GM12892 (cell line): ENCODE data around the gene GRK3.
"Not testable (repeated sequence)": the region's sequence is repeated elsewhere in the genome, so short reads cannot be mapped to it uniquely, and the experiment has no call there.

ENCODE experiments used
- POLR2AphosphoS5 ChIP-seq: IDR thresholded peaks from 2 replicates; pipeline ENCODE4 v1.6.1; 2011; ENCODE audit warnings: low read depth, low read length, control low read depth
- TAF1 ChIP-seq: IDR thresholded peaks from 2 replicates; pipeline ENCODE4 v1.6.1; 2011; ENCODE audit warnings: low read depth, mild to moderate bottlenecking, control low read depth, low read length, borderline replicate concordance

DNA sequence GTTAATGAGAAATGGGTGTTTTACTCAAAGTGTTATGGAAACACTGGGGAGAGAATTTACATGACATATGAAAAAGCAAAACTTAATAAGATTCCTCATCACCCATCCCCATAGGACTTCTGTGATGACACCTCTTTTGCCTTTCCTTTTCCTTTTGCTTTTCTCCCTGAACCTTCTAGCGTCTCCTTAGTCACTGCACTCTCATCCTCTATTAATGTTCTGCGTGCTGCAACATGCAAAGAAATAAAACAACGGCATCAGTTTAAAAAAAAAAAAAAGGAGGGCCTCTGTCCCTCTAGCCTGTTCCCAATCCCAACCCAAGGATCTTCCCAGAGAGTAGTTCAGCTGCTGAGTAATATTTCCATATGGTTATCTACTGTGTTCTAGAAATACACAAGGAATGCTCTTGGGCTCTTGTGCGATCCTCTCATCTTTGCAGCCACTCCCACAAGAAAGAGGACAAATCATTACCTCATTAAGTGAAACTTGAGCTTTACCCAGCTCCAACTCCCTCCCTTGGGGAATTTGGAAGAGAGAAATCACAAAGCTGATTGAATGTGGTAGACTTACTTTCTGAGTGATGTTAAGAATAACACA is 34.8 kb upstream of the GRK3 start:
- TF ChIP-seq TAF1, POLR2AphosphoS5: not testable (repeated sequence)
